OCI-LY7 (cell line): ENCODE data around the gene RSPRY1.

ENCODE experiments used
- CTCF ChIP-seq: fragments of 200-600 bp; sonication (generic); conservative IDR thresholded peaks from 2 replicates; pipeline ENCODE4 v1.5.1; 2014; ENCODE audit warnings: mild to moderate bottlenecking, antibody characterized with exemption, low read length, moderate library complexity, mixed read lengths
- EZH2phosphoT487 ChIP-seq: fragments of 200-600 bp; sonication (generic); IDR thresholded peaks from 2 replicates; pipeline ENCODE4 v1.6.1; 2018; ENCODE audit warnings: low read depth, borderline replicate concordance, mild to moderate bottlenecking, mixed run types, antibody characterized with exemption, low read length, moderate library complexity, mixed read lengths

GRCh38 chr16:57165938-57166337 lies 20.2 kb upstream of the RSPRY1 start:
- no peak for TF ChIP-seq CTCF
- TF ChIP-seq EZH2phosphoT487 = no peak
